Dendritic cell treated with granulocyte-macrophage colony-stimulating factor and Interleukin-4, amounts not matched to agents 40 ng/mL and 50 ng/mL, for 4 days (primary cell): Measurements from ENCODE around the gene GRIA2.

Experiments
- H3K27ac Mint-ChIP-seq: one replicate; pipeline ENCODE4 v1.8.0; 2022; ENCODE audit warnings: mild to moderate bottlenecking, mixed read lengths
- H3K27me3 Mint-ChIP-seq: one replicate; pipeline ENCODE4 v1.8.0; 2022; ENCODE audit warnings: mild to moderate bottlenecking, mixed read lengths
- H3K36me3 Mint-ChIP-seq: one replicate; pipeline ENCODE4 v1.8.0; 2022; ENCODE audit warnings: low read depth, mixed read lengths
- H3K4me1 Mint-ChIP-seq: one replicate; pipeline ENCODE4 v1.8.0; 2022; ENCODE audit warnings: low read depth, mixed read lengths
- H3K4me3 Mint-ChIP-seq: one replicate; pipeline ENCODE4 v1.8.0; 2022; ENCODE audit warnings: mild to moderate bottlenecking, moderate library complexity, mixed read lengths
- H3K9me3 Mint-ChIP-seq: one replicate; pipeline ENCODE4 v1.8.0; 2022; ENCODE audit warnings: mixed read lengths
- intact Hi-C: fragments of 100-400 bp; cut with micrococcal nuclease; formaldehyde crosslinking; loops from one replicate; pipeline ENCODE4 v1.15.0; 2022

GRIA2 gene

GRCh38 chr4:157287445-157287844, 66.9 kb downstream of the GRIA2 start:
- Mint-ChIP-seq H3K4me3 (no peak overlapping the region), H3K27me3 (no peaks in the 10 kb centered on the region), H3K4me1 (no peaks in the 10 kb centered on the region), H3K27ac (no peak overlapping the region), H3K9me3 (no peaks in the 10 kb centered on the region), H3K36me3 (no peaks in the 10 kb centered on the region)
- intact Hi-C loops: no loop called here

- H3K36me3 Mint-ChIP-seq: no peaks in the 10 kb centered on the region
- intact Hi-C loops: no loop called here
- H3K4me3 Mint-ChIP-seq: no peak overlapping the region
- no peak overlapping the region for H3K27ac Mint-ChIP-seq
- no peaks in the 10 kb centered on the region for H3K27me3 Mint-ChIP-seq
- no peaks in the 10 kb centered on the region for H3K9me3 Mint-ChIP-seq
- H3K4me1 Mint-ChIP-seq: no peaks in the 10 kb centered on the region
Observed at GRCh38 chr4:157290622-157291021, 70.1 kb downstream of the GRIA2 start.

GRCh38 chr4:157291071-157291470, 70.5 kb downstream of the GRIA2 start:
- no peaks in the 10 kb centered on the region for H3K27me3 Mint-ChIP-seq
- no peaks in the 10 kb centered on the region for H3K9me3 Mint-ChIP-seq
- intact Hi-C loops: no loop called here
- no peak overlapping the region for H3K4me3 Mint-ChIP-seq
- H3K36me3 Mint-ChIP-seq: no peaks in the 10 kb centered on the region
- H3K27ac Mint-ChIP-seq: no peak overlapping the region
- H3K4me1 Mint-ChIP-seq: no peaks in the 10 kb centered on the region

- no peak overlapping the region for H3K4me3 Mint-ChIP-seq
Observed at GRCh38 chr4:157293673-157294072, 73.1 kb downstream of the GRIA2 start.

GRCh38 chr4:157294575-157294974, 74.0 kb downstream of the GRIA2 start:
- H3K4me3 Mint-ChIP-seq: no peak overlapping the region
- H3K27me3 Mint-ChIP-seq: no peaks in the 10 kb centered on the region
- intact Hi-C loops: no loop called here
- no peaks in the 10 kb centered on the region for H3K36me3 Mint-ChIP-seq
- H3K4me1 Mint-ChIP-seq: no peaks in the 10 kb centered on the region
- no peaks in the 10 kb centered on the region for H3K9me3 Mint-ChIP-seq
- no peak overlapping the region for H3K27ac Mint-ChIP-seq

More at GRCh38 chr4:157293673-157294072, 73.1 kb downstream of the GRIA2 start:
- no peak overlapping the region for H3K27ac Mint-ChIP-seq
- H3K36me3 Mint-ChIP-seq: no peaks in the 10 kb centered on the region
- H3K4me1 Mint-ChIP-seq: no peaks in the 10 kb centered on the region
- H3K9me3 Mint-ChIP-seq: no peaks in the 10 kb centered on the region
- no peaks in the 10 kb centered on the region for H3K27me3 Mint-ChIP-seq
- intact Hi-C loops: no loop called here

GRCh38 chr4:157300701-157301100, 80.2 kb downstream of the GRIA2 start:
- H3K4me3 Mint-ChIP-seq: no peak overlapping the region

GRCh38 chr4:157303471-157303960, 83.0 kb downstream of the GRIA2 start:
- Mint-ChIP-seq H3K27me3 (no peaks in the 10 kb centered on the region), H3K4me3 (no peak overlapping the region), H3K27ac (no peak overlapping the region), H3K9me3 (no peaks in the 10 kb centered on the region), H3K36me3 (no peaks in the 10 kb centered on the region), H3K4me1 (no peaks in the 10 kb centered on the region)
- intact Hi-C loops: no loop called here

More at GRCh38 chr4:157300701-157301100, 80.2 kb downstream of the GRIA2 start:
- H3K27me3 Mint-ChIP-seq: no peaks in the 10 kb centered on the region
- H3K4me1 Mint-ChIP-seq: no peaks in the 10 kb centered on the region
- no peak overlapping the region for H3K27ac Mint-ChIP-seq
- H3K36me3 Mint-ChIP-seq: no peaks in the 10 kb centered on the region
- intact Hi-C loops: no loop called here
- no peaks in the 10 kb centered on the region for H3K9me3 Mint-ChIP-seq

- H3K27ac Mint-ChIP-seq: no peak overlapping the region
- intact Hi-C loops: no loop called here
Observed at GRCh38 chr4:157304769-157305168, 84.2 kb downstream of the GRIA2 start.

GRCh38 chr4:157312702-157313101, 92.2 kb downstream of the GRIA2 start:
- no peak overlapping the region for H3K4me3 Mint-ChIP-seq
- H3K27me3 Mint-ChIP-seq: no peaks in the 10 kb centered on the region
- intact Hi-C loops: no loop called here
- H3K4me1 Mint-ChIP-seq: no peaks in the 10 kb centered on the region
- no peaks in the 10 kb centered on the region for H3K36me3 Mint-ChIP-seq
- no peaks in the 10 kb centered on the region for H3K9me3 Mint-ChIP-seq
- no peak overlapping the region for H3K27ac Mint-ChIP-seq

More at GRCh38 chr4:157304769-157305168, 84.2 kb downstream of the GRIA2 start:
- no peaks in the 10 kb centered on the region for H3K36me3 Mint-ChIP-seq
- no peaks in the 10 kb centered on the region for H3K9me3 Mint-ChIP-seq
- no peaks in the 10 kb centered on the region for H3K27me3 Mint-ChIP-seq
- H3K4me1 Mint-ChIP-seq: no peaks in the 10 kb centered on the region
- H3K4me3 Mint-ChIP-seq: no peak overlapping the region

GRCh38 chr4:157314906-157315305, 94.4 kb downstream of the GRIA2 start:
- Mint-ChIP-seq H3K36me3 (no peaks in the 10 kb centered on the region), H3K27ac (no peak overlapping the region), H3K9me3 (no peaks in the 10 kb centered on the region), H3K4me1 (no peaks in the 10 kb centered on the region), H3K4me3 (no peak overlapping the region), H3K27me3 (no peaks in the 10 kb centered on the region)
- intact Hi-C loops: no loop called here

GRCh38 chr4:157315968-157316367, 95.4 kb downstream of the GRIA2 start:
- Mint-ChIP-seq H3K4me1 (no peaks in the 10 kb centered on the region), H3K27ac (no peak overlapping the region), H3K9me3 (no peaks in the 10 kb centered on the region), H3K27me3 (no peaks in the 10 kb centered on the region), H3K36me3 (no peaks in the 10 kb centered on the region), H3K4me3 (no peak overlapping the region)
- intact Hi-C loops: no loop called here

- H3K9me3 Mint-ChIP-seq: no peaks in the 10 kb centered on the region
- intact Hi-C loops: no loop called here
- no peak overlapping the region for H3K4me3 Mint-ChIP-seq
- H3K27ac Mint-ChIP-seq: no peak overlapping the region
- no peaks in the 10 kb centered on the region for H3K4me1 Mint-ChIP-seq
- H3K27me3 Mint-ChIP-seq: no peaks in the 10 kb centered on the region
- H3K36me3 Mint-ChIP-seq: no peaks in the 10 kb centered on the region
Observed at GRCh38 chr4:157320092-157320491, 99.6 kb downstream of the GRIA2 start.

- H3K4me3 Mint-ChIP-seq: no peak overlapping the region
Observed at GRCh38 chr4:157327666-157328065, 107.1 kb downstream of the GRIA2 start.

GRCh38 chr4:157357887-157358286, 137.4 kb downstream of the GRIA2 start:
- no peaks in the 10 kb centered on the region for H3K9me3 Mint-ChIP-seq
- no peak overlapping the region for H3K4me3 Mint-ChIP-seq
- H3K36me3 Mint-ChIP-seq: no peaks in the 10 kb centered on the region
- H3K4me1 Mint-ChIP-seq: no peaks in the 10 kb centered on the region
- no peaks in the 10 kb centered on the region for H3K27me3 Mint-ChIP-seq
- intact Hi-C loops: no loop called here
- H3K27ac Mint-ChIP-seq: no peak overlapping the region

More at GRCh38 chr4:157327666-157328065, 107.1 kb downstream of the GRIA2 start:
- Mint-ChIP-seq H3K27me3 (no peaks in the 10 kb centered on the region), H3K36me3 (no peaks in the 10 kb centered on the region), H3K27ac (no peak overlapping the region), H3K9me3 (no peaks in the 10 kb centered on the region), H3K4me1 (no peaks in the 10 kb centered on the region)
- intact Hi-C loops: no loop called here

- intact Hi-C loops: no loop called here
- H3K4me3 Mint-ChIP-seq: no peak overlapping the region
- no peaks in the 10 kb centered on the region for H3K36me3 Mint-ChIP-seq
- H3K4me1 Mint-ChIP-seq: no peaks in the 10 kb centered on the region
- no peaks in the 10 kb centered on the region for H3K9me3 Mint-ChIP-seq
- no peaks in the 10 kb centered on the region for H3K27me3 Mint-ChIP-seq
- no peak overlapping the region for H3K27ac Mint-ChIP-seq
Observed at GRCh38 chr4:157358439-157358838, 137.9 kb downstream of the GRIA2 start.
